ENCODE measurements around the gene SORCS3.

- TF ChIP-seq HBP1 (CRISPR knock-in tag; IDR thresholded peaks at IDR 0.05): no peak
- no peak for TF ChIP-seq SMC3 (conservative IDR thresholded peaks at IDR 0.05; ENCODE audit: insufficient read depth, low read depth, low read length)
Observed at GRCh38 chr10:105258674-105259065, 617.6 kb downstream of the SORCS3 start.

All from K562 (cell line).